Activated naive CD8-positive, alpha-beta T cell (primary cell): ENCODE measurements around the gene AGFG2.
A peak's percentile ranks its signal among the peaks of the same experiment; 100 is the strongest.

Experiments
- H3K27ac Mint-ChIP-seq: one replicate; pipeline ENCODE4 v1.8.0; 2021; ENCODE audit warnings: mixed read lengths
- H3K27me3 Mint-ChIP-seq: one replicate; pipeline ENCODE4 v1.8.0; 2021; ENCODE audit warnings: mixed read lengths
- H3K36me3 Mint-ChIP-seq: one replicate; pipeline ENCODE4 v1.8.0; 2021; ENCODE audit warnings: mixed read lengths
- H3K4me1 Mint-ChIP-seq: one replicate; pipeline ENCODE4 v1.8.0; 2021; ENCODE audit warnings: low read depth, mixed read lengths
- H3K4me3 Mint-ChIP-seq: one replicate; pipeline ENCODE4 v1.8.0; 2021; ENCODE audit warnings: mild to moderate bottlenecking, mixed read lengths
- H3K9me3 Mint-ChIP-seq: one replicate; pipeline ENCODE4 v1.8.0; 2021; ENCODE audit warnings: low read depth, mixed read lengths

The AGFG2 gene

GRCh38 chr7:100578246-100579183, 39.5 kb downstream of the AGFG2 start:
- Mint-ChIP-seq H3K27me3 (no peaks in the 10 kb centered on the region), H3K4me1 (peaks cover 21% of the 10 kb centered on the region), H3K27ac (peak overlapping the region; percentile 16), H3K9me3 (no peaks in the 10 kb centered on the region), H3K4me3 (no peak overlapping the region), H3K36me3 (peaks cover 2% of the 10 kb centered on the region)

- Mint-ChIP-seq H3K27me3 (no peaks in the 10 kb centered on the region), H3K4me3 (no peak overlapping the region), H3K36me3 (peaks cover 2% of the 10 kb centered on the region), H3K27ac (no peak overlapping the region), H3K4me1 (peaks cover 37% of the 10 kb centered on the region), H3K9me3 (no peaks in the 10 kb centered on the region)
Observed at GRCh38 chr7:100580466-100581283, 41.7 kb downstream of the AGFG2 start.

- Mint-ChIP-seq H3K27me3 (no peaks in the 10 kb centered on the region), H3K27ac (peak overlapping the region; percentile 95), H3K36me3 (peaks cover 2% of the 10 kb centered on the region), H3K4me1 (peaks cover 40% of the 10 kb centered on the region), H3K4me3 (peak overlapping the region; percentile 98), H3K9me3 (no peaks in the 10 kb centered on the region)
Observed at GRCh38 chr7:100582041-100582579, 43.1 kb downstream of the AGFG2 start.

GRCh38 chr7:100582650-100583049, 43.6 kb downstream of the AGFG2 start:
- Mint-ChIP-seq H3K4me1 (peaks cover 40% of the 10 kb centered on the region), H3K27ac (peak overlapping the region; percentile 95), H3K27me3 (no peaks in the 10 kb centered on the region), H3K4me3 (peak overlapping the region; percentile 98), H3K36me3 (peaks cover 2% of the 10 kb centered on the region), H3K9me3 (no peaks in the 10 kb centered on the region)

GRCh38 chr7:100583132-100584053, 44.4 kb downstream of the AGFG2 start:
- Mint-ChIP-seq H3K27me3 (no peaks in the 10 kb centered on the region), H3K36me3 (peaks cover 2% of the 10 kb centered on the region), H3K9me3 (no peaks in the 10 kb centered on the region), H3K27ac (peak overlapping the region; percentile 95), H3K4me1 (peaks cover 44% of the 10 kb centered on the region), H3K4me3 (peak overlapping the region; percentile 98)

- H3K27ac Mint-ChIP-seq, result peak overlapping the region; percentile 95
- peaks cover 2% of the 10 kb centered on the region for H3K36me3 Mint-ChIP-seq
- H3K4me1 Mint-ChIP-seq, result peaks cover 41% of the 10 kb centered on the region
- no peaks in the 10 kb centered on the region for H3K27me3 Mint-ChIP-seq
- no peaks in the 10 kb centered on the region for H3K9me3 Mint-ChIP-seq
- H3K4me3 Mint-ChIP-seq, result peak overlapping the region; percentile 98
Observed at GRCh38 chr7:100584054-100584682, 45.2 kb downstream of the AGFG2 start.

- peaks cover 41% of the 10 kb centered on the region for H3K4me1 Mint-ChIP-seq
- H3K27ac Mint-ChIP-seq, result peak overlapping the region; percentile 90
Observed at GRCh38 chr7:100584683-100585510, 45.9 kb downstream of the AGFG2 start.

GRCh38 chr7:100585511-100586265, 46.7 kb downstream of the AGFG2 start, which contains the start of gene LRCH4:
Gene LRCH4 (minus strand): TSS chr7:100586129. CDS start chr7:100586100, 29 bp downstream.
- Mint-ChIP-seq H3K4me1 (peaks cover 41% of the 10 kb centered on the region), H3K9me3 (no peaks in the 10 kb centered on the region), H3K4me3 (peak within 1 kb of the TSS; percentile 98), H3K27ac (peak within 1 kb of the TSS; percentile 90), H3K27me3 (peaks cover 3% of the 10 kb centered on the region), H3K36me3 (no peaks in the 10 kb centered on the region)

More at GRCh38 chr7:100584683-100585510, 45.9 kb downstream of the AGFG2 start:
- H3K9me3 Mint-ChIP-seq, result no peaks in the 10 kb centered on the region
- no peaks in the 10 kb centered on the region for H3K36me3 Mint-ChIP-seq
- H3K27me3 Mint-ChIP-seq, result no peaks in the 10 kb centered on the region
- H3K4me3 Mint-ChIP-seq, result peak overlapping the region; percentile 98

- Mint-ChIP-seq H3K4me3 (peak within 1 kb of the TSS; percentile 98), H3K4me1 (peaks cover 41% of the 10 kb centered on the region), H3K27me3 (peaks cover 3% of the 10 kb centered on the region), H3K27ac (peak within 1 kb of the TSS; percentile 90), H3K9me3 (no peaks in the 10 kb centered on the region), H3K36me3 (no peaks in the 10 kb centered on the region)
Observed at GRCh38 chr7:100586266-100587025, 47.4 kb downstream of the AGFG2 start, which contains the start of gene FBXO24. Gene FBXO24 (plus strand): TSS chr7:100586328. CDS start chr7:100586626, 298 bp downstream.

GRCh38 chr7:100588438-100588837, 49.4 kb downstream of the AGFG2 start:
- H3K27me3 Mint-ChIP-seq, result peaks cover 3% of the 10 kb centered on the region
- peak overlapping the region; percentile 98 for H3K4me3 Mint-ChIP-seq
- H3K4me1 Mint-ChIP-seq, result peaks cover 24% of the 10 kb centered on the region
- no peak overlapping the region for H3K27ac Mint-ChIP-seq
- no peaks in the 10 kb centered on the region for H3K36me3 Mint-ChIP-seq
- H3K9me3 Mint-ChIP-seq, result no peaks in the 10 kb centered on the region

GRCh38 chr7:100589341-100589947, 50.4 kb downstream of the AGFG2 start:
- Mint-ChIP-seq H3K4me3 (no peak overlapping the region), H3K4me1 (peaks cover 15% of the 10 kb centered on the region), H3K27ac (no peak overlapping the region), H3K27me3 (peaks cover 3% of the 10 kb centered on the region), H3K36me3 (no peaks in the 10 kb centered on the region), H3K9me3 (no peaks in the 10 kb centered on the region)
